ENCODE results near the gene GFPT1.
"Not testable (repeated sequence)": the region's sequence is repeated elsewhere in the genome, so short reads cannot be mapped to it uniquely, and the experiment has no call there.

The GFPT1 gene

GRCh38 chr2:69383176-69383812, 3.7 kb downstream of the GFPT1 start:
- no peak for DNase-seq (ENCODE audit: low read depth in 2 of 2)

GRCh38 chr2:69382547-69382946, 4.5 kb downstream of the GFPT1 start:
- DNase-seq (ENCODE audit: low read depth in 2 of 2): no peak

DNA sequence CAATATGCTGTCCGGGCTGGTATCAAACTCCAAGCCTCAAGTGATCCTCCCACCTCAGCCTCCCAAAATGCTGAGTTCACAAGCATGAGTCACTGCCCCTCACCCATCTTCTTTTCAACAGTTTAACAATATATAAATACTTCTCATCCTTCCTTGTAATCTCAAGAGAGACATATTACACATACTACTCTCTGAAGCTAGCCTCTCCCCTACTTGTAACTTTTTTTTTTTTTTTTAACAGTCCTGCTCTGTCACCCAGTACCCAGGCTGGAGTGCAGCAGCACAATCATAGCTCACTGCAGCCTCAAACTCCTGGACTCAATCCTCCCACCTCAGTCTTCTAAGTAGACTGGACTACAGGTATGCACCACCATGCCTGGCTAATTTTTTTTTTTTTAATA, 5.7 kb downstream of the GFPT1 start:
- DNase-seq (ENCODE audit: low read depth in 2 of 2): no peak

DNA sequence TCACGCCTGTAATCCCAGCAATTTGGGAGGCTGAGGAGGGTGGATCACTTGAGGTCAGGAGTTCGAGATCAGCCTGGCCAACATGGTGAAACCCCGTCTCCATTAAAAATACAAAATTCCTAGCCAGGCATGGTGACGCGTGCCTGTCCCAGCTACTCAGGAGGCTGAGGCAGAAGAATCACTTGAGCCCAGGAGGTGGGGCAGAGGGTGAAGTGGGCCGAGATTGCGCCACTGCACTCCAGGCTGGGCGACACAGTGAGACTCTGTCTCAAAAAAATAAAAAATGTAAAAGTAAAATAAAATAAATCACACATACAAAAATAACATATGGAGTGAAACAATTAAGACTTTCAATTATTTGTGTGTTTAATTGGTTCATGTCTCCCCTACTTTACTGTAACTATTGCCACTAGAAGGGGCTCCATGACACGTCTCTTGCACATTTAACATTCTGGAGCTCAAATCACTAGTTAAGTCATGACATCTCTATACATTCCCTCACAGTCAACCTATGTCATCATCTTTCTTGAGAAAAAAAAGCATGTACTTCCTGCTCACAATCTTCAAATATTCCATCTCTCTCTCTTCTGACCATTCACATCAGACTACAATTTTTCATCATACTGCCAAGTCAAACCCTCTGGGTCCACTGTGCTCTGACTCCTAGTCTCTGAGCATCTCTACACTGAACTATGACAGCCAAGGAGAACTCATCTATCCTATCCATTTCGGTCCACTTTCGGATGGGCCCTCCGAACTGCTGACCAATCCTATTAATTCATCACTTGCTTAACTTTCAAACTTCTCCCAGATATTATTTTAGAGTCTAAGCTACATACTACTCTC, 6.7 kb downstream of the GFPT1 start:
- no peak for DNase-seq (ENCODE audit: low read depth in 2 of 2)

DNA sequence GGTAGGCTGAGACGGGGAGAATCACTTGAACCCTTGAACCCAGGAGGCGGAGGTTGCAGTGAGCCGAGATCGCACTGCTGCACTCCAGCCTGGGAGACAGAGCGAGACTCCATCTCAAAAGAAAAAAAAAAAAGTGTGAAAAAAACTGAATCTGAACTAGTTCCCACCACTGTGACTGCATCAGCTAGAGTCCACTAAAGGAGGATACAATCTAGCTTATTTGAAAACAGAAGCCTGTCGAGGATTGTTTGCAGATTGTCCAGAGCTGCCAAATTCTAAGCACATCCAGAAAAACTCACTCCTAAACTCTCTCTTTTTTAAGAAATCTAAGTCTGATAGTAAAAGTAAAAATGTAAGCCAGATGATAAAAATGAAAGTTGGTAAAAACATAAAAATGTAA, 10.6 kb downstream of the GFPT1 start:
- no peak for DNase-seq (ENCODE audit: low read depth in 2 of 2)

DNA sequence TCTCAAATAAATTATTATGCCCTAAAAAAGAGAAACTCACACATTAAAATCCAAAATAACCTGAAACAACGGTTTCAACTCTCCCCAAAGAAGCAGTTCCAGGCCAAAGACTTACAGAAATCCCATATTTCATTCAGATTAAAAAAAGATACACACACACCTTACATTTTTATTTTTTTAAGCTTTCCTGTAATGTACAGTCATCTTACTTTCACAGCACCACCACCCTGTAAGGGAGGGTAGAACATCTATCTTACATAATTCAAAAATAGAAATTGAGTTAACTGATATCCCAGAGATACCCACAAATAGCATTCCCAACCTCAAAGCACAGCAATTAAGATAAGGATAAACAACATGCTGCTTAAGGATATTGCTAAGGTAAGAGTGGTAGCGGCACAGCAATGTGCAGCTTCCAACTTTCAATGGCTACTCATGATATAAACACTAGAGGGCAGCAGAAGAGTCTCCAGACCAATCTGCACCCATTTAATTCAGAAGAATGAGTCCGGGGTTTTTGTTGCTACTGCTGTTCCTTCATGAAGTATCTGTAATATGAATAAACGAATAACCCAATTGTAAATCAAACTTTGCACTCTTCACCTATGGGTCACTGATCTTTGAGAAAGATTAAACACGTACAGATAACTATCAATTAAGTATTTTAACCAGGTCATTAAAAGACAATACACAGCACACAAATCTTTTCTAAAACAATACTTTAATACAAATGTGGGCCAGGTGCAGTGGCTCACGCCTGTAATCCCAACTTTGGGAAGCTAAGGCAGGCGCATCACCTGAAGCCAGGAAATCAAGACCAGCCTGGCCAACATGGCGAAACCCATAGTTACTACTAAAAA, 11.3 kb downstream of the GFPT1 start:
- no peak for DNase-seq (ENCODE audit: low read depth in 2 of 2)

DNA sequence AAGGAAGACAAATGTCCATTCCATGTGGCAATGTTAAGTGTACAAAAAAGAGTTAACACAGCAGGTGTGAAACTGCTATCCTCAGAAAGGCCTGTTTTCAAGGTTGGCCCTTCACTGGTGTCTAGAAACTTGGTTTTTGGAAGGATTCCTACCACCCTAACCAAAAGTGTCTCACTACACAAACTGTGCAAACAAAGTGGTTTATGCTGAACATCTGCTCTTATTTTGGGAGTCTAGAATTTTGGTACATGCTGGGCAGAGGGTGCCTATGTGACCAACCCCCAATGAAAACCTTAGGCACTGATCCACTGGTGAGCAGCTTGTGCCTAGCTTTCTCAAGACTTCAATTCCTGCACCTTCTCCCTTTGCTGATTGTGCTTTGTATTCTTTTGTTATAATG, 14.3 kb downstream of the GFPT1 start:
- DNase-seq (ENCODE audit: low read depth in 2 of 2): no peak

DNA sequence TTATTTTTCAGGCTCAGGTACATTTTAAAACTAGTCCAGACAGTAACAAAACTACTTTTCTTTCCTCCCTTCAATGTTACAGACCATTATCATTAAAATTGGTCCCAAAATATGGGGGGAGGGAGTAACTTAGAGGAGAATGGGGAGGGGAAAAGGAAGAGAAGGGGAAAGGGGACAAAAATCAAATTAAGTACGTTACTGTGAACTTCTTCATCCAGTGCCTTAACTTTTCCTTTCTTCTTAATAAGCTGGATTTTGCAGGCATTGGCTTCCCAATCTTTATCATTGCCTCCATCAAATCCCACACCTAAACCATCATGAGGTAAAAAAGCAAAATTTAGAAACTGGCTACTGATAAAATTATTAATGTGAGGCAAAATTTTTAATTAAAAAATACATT, 17.2 kb downstream of the GFPT1 start:
- DNase-seq (ENCODE audit: low read depth in 2 of 2): no peak

DNA sequence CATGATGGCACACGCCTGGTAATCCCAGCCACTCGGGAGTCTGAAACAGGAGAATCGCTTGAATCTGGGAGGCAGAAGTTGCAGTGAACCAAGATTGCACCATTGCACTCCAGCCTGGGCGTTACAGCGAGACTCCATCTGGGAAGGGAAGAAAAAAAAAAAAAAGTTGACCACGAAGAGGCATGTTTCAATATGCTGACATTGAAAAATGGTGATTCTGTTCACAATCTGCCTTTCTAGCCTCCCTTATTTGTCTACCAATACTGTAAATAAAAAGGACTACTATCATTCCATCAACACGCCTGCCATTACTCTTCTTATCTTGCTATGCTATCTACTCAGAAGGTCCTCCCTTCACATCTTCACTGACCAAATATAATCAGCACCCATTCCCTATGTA, 18.4 kb downstream of the GFPT1 start:
- DNase-seq (ENCODE audit: low read depth in 2 of 2): no peak

DNA sequence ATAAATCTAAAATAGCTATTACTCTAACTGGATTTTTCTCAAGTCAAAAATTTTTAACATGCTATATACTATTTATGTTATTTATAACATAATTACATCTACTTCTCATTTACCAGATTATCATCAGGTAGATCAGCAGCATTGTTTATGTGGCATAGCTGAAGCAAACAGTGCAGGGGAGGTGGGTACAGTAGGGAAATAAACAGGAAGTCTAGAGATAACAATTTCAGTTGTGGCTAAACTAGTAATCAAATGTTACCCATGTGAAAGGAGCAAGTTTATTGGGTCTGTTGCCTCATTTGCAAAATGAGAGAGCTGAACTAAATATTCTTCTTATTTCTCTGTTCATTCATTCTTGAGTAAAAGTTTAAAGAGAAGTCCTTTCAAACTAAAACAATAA, 27.7 kb downstream of the GFPT1 start:
- no peak for DNase-seq (ENCODE audit: low read depth in 2 of 2)

DNA sequence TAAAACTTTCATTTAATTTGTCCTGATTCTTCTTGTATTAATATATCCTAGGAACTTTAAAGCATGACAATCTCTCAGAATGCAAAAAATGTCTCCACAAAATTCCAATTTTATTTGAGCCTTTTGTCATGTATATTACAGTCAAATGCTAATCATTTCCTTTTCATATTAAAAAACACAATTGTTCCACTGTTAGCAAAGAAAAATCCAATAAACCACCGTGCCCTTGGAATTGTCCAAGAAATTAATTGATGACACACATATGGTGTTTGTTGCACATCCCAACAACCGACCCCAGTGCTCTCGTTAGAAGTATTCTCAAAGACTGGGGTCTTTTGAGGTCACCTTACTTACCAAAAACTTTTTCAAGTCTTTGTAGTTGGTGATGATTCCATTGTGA, 28.1 kb downstream of the GFPT1 start:
- no peak for DNase-seq (ENCODE audit: low read depth in 2 of 2)

GRCh38 chr2:69356471-69356870, 30.6 kb downstream of the GFPT1 start:
- DNase-seq (ENCODE audit: low read depth in 2 of 2): no peak

DNA sequence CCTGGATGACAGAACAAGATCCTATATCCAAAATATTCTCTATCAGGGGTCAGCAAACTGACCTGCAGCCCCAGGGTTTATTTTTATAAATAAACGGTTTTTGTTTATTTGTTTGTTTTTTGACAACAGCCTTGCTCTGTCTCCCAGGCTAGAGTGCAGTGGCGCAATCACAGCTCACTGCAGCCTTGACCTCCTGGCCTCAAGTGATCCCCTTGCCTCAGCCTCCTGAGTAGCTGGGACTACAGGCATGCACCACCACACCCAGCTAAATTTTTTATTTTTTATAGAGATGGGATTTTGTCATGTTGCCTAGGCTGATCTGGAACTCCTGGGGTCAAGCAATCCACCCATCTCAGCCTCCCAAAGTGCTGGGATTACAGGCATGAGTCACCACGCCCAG, 32.1 kb downstream of the GFPT1 start:
- DNase-seq (ENCODE audit: low read depth in 2 of 2): not testable (repeated sequence)

DNA sequence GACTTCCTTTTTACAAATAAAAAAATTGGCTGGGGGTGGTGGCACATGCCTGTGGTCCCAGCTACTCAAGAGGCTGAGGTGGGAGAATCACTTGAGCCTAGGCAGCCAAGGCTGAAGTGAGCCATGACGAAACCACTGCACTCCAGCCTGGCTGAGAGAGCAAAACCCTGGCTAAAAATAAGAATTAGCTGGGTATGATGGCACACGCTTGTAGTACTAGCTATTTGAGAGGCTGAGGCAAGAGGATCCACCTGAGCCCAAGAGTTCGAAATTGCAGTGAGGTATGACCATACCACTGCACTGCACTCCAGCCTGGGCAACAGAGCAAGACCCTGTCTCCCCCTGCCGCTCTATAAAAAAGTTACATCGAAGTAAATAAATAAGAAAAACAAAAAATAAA, 33.7 kb downstream of the GFPT1 start:
- no peak for DNase-seq (ENCODE audit: low read depth in 2 of 2)

GRCh38 chr2:69348781-69349180, 38.2 kb downstream of the GFPT1 start:
- DNase-seq (ENCODE audit: low read depth in 2 of 2): no peak

DNA sequence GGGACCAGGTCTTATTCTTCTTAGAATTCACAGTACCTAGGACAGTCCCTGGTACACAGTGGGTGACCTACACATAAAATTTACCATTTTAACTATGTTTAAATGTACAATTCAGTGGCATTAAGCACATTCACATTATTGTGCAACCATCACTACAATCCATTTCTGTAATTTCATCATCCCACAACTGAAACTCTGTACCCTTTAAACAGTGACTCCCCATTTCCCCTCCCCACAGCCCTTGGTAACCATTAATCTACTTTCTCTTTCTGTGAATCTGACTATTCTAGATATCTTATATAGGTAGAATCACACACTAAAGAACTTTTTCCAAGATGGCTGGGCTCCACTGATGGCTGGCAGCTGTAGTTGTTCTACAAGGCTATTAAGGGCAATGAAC, 41.6 kb downstream of the GFPT1 start:
- no peak for DNase-seq (ENCODE audit: low read depth in 2 of 2)

DNA sequence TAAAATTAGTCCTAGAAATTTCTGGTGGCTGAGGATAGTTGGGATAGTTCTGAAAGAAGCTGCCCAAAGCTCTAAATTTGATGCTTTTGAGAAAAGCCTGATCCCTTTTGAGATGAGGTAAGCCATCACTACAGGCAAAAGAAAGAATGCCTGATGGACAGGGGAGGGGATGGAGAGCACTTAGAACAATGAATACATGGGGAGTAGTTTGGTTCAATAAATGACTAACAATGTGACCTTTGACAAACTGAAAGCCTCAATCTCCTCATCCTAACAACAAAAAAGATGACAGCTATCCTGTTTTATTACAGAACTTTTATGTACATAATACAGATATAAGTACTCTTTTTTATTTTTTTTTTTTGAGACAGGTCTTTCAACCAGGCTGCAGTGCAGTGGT, 42.7 kb downstream of the GFPT1 start:
- DNase-seq (ENCODE audit: low read depth in 2 of 2): no peak

GRCh38 chr2:69340101-69340775, 46.8 kb downstream of the GFPT1 start:
- no peak for DNase-seq (ENCODE audit: low read depth in 2 of 2)

GRCh38 chr2:69335311-69335710, 51.7 kb downstream of the GFPT1 start:
- DNase-seq (ENCODE audit: low read depth in 2 of 2): no peak

GRCh38 chr2:69333352-69333751, 53.7 kb downstream of the GFPT1 start:
- no peak for DNase-seq (ENCODE audit: low read depth in 2 of 2)

DNA sequence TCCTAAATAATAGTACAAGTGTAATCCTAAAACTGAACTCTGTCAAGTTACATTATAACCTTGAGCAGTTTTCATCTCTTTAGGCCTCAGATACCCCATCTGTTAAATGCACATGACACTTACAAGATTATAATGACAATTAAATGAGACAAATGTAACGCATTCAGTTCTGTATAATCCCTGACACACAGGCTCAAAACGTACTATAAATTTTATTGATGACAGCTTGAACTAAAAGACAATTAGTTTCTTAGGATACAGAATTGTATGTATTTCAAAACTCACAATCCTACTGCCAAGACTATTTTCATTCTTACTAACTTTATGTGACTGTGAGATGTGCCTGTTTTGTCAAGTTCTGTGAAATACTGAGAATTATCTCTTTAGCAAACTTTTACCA, 56.2 kb downstream of the GFPT1 start:
- no peak for DNase-seq (ENCODE audit: low read depth in 2 of 2)

- no peak for DNase-seq (ENCODE audit: low read depth in 2 of 2)
Measured at GRCh38 chr2:69322631-69323030, 64.4 kb downstream of the GFPT1 start.
